Vagina (tissue), 2 donors: ENCODE data around the gene DNAAF1. TPM values are rescaled to one million over a fixed set of nuclear protein-coding genes. Genes with fewer than 3 reads are reported as not detected.

Source experiments
- DNase-seq, 2 donors: peaks; one replicate each; pipeline ENCODE4 v3.0.0-alpha.2; 2017; ENCODE audit errors: extremely low spot score in 2 of 2
- H3K27ac ChIP-seq: fragments of 200-600 bp; sonication (generic); one replicate; pipeline ENCODE4 v1.5.1; 2019
- H3K27me3 ChIP-seq: fragments of 200-600 bp; sonication (generic); one replicate; pipeline ENCODE4 v1.5.1; 2019
- H3K36me3 ChIP-seq, 2 donors: fragments of 200-600 bp; sonication (generic); one replicate each; pipeline ENCODE4 v1.5.1; 2017 to 2019
- H3K4me1 ChIP-seq: fragments of 200-600 bp; sonication (generic); one replicate; pipeline ENCODE4 v1.5.1; 2019
- H3K4me3 ChIP-seq, 2 donors: fragments of 200-600 bp; sonication (generic); 1 replicate in 1 of 2; 2 replicates in 1 of 2; pipeline ENCODE4 v1.5.1; 2016 to 2019
- H3K9me3 ChIP-seq: fragments of 200-600 bp; sonication (generic); one replicate; pipeline ENCODE4 v1.5.1; 2019
- POLR2A ChIP-seq, 2 donors: fragments of 450-650 bp; IDR thresholded peaks; one replicate each; pipeline ENCODE4 v1.6.1; 2017; ENCODE audit warnings: antibody characterized with exemption in 2 of 2, mild to moderate bottlenecking in 2 of 2, moderate library complexity in 2 of 2
- POLR2AphosphoS5 ChIP-seq, 2 donors: sonication (generic); formaldehyde crosslinking; IDR thresholded peaks; one replicate each; pipeline ENCODE4 v1.9.0; 2017; ENCODE audit warnings: antibody characterized with exemption in 2 of 2, mild to moderate bottlenecking in 2 of 2, low read depth in 1 of 2; ENCODE audit not compliant: insufficient read depth in 1 of 2
- intact Hi-C: fragments of 100-400 bp; cut with DNase I; formaldehyde crosslinking; loops from one replicate; pipeline ENCODE4 v1.15.1; 2023
- total RNA-seq: library from RNA; depleted of rRNA; stranded (reverse); fragments of >200 nt; gene quantifications from one replicate; pipeline ENCODE4 v1.2.3, GENCODE V29; 2016
- TF ChIP-seq, protein P1 (sequence below), 3 experiments: fragments of 450-650 bp in 2 of 3; fragments of 200-600 bp in 1 of 3; sonication (generic) in 1 of 3; IDR thresholded peaks; one replicate each; pipeline ENCODE4 v1.5.1; 2017 to 2019; ENCODE audit warnings: antibody characterized with exemption in 3 of 3, mild to moderate bottlenecking in 2 of 3, moderate library complexity in 2 of 3

The DNAAF1 gene
- total RNA-seq, 1 donor from 2014 or later, result not detected

DNA sequence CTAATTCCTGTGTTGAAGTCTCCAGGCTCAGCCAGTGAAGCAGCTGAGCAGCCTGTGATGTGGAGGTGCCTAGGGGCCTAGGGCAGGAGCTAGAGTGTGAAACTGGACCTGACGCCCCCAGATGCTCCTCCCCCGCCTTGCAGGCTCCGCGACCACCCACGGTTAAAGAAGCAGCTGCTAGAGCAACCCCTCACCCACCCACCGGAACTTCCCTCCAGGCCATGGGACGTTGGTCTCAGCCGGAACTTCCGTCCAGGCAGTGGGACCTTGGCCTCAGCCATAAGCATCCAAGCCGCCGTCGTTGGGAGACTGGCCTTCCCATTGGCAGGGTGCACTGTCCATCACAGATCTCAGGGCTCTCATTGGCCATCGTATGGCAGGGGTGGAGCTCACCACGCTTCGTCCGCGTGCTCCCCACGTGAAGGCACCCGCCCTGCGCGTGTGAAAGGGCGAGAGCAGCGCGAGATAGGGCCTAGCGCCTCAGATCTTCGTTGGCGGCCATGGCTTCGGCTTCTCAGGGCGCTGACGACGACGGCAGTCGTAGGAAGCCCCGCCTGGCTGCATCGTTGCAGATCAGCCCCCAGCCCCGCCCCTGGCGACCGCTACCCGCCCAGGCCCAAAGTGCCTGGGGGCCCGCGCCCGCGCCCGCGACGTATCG lies 45.8 kb downstream of the DNAAF1 start, which contains the start of gene ADAD2:
TSS of gene ADAD2 (plus strand) at position 427 of the 658 bp plus-strand sequence. CDS start at position 501, 74 bp downstream.
- no peaks in the 10 kb centered on the region for H3K27me3 ChIP-seq
- no peaks in the 10 kb centered on the region for H3K9me3 ChIP-seq
- intact Hi-C loops, result no loop called here
- DNase-seq, result no peak
- no peak within 1 kb of the TSS for H3K4me3 ChIP-seq
- peaks cover 17% of the 10 kb centered on the region for H3K4me1 ChIP-seq
- no peaks in the 10 kb centered on the region for H3K36me3 ChIP-seq
- H3K27ac ChIP-seq, result no peak within 1 kb of the TSS
- TF ChIP-seq, protein P1, sequence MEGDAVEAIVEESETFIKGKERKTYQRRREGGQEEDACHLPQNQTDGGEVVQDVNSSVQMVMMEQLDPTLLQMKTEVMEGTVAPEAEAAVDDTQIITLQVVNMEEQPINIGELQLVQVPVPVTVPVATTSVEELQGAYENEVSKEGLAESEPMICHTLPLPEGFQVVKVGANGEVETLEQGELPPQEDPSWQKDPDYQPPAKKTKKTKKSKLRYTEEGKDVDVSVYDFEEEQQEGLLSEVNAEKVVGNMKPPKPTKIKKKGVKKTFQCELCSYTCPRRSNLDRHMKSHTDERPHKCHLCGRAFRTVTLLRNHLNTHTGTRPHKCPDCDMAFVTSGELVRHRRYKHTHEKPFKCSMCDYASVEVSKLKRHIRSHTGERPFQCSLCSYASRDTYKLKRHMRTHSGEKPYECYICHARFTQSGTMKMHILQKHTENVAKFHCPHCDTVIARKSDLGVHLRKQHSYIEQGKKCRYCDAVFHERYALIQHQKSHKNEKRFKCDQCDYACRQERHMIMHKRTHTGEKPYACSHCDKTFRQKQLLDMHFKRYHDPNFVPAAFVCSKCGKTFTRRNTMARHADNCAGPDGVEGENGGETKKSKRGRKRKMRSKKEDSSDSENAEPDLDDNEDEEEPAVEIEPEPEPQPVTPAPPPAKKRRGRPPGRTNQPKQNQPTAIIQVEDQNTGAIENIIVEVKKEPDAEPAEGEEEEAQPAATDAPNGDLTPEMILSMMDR (IDR thresholded peaks at IDR 0.05), result no peak
- TF ChIP-seq POLR2A (IDR thresholded peaks at IDR 0.05), result no peak
- no peak for TF ChIP-seq POLR2AphosphoS5 (IDR thresholded peaks at IDR 0.05; ENCODE audit: insufficient read depth in 1 of 2, low read depth in 1 of 2)

DNA sequence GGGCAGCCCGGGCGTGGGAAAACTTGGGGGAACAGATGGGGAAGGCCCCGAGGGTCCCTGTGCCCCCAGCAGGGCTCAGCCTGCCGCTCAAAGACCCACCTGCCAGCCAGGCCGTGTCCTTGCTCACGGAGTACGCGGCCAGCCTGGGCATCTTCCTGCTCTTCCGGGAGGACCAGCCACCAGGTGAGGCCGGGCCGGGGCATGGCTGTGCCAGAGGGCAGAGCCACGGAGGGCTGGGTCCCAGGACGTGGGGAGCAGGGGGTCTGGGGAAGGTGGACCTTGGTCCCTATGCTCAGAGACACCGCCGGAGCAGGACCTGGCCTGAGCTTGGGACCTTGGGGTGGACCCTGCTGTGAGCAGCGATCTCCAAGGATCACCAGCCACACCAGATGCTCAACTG lies 46.4 kb downstream of the DNAAF1 start:
- Histone ChIP-seq H3K4me1 (peaks cover 14% of the 10 kb centered on the region), H3K27me3 (no peaks in the 10 kb centered on the region), H3K4me3 (no peak overlapping the region), H3K27ac (no peak overlapping the region), H3K9me3 (no peaks in the 10 kb centered on the region), H3K36me3 (no peaks in the 10 kb centered on the region)
- no peak for TF ChIP-seq POLR2A (IDR thresholded peaks at IDR 0.05)
- TF ChIP-seq, protein P1 (IDR thresholded peaks at IDR 0.05), result no peak
- no peak for TF ChIP-seq POLR2AphosphoS5 (IDR thresholded peaks at IDR 0.05; ENCODE audit: insufficient read depth in 1 of 2, low read depth in 1 of 2)
- intact Hi-C loops, result no loop called here
- DNase-seq, result no peak

DNA sequence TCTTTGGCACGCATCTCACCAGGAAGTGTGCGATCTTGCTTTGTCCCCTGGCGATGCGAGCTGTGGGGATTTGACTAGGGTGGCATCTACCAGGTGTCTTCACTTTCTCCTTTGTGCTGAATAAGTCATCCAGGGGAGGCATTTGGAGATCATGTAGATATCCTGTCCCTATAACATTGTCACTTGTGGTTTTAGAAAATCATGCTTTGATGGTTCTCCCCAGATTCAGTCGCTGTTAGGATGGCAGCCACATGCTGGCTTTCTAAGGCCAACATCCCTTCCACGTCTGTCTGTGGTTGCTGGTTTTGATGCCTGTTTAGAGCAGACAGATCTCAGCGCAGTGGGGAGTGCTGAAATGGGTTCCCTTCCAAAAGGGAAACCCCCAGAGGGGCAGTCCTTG lies 48.4 kb downstream of the DNAAF1 start:
- Histone ChIP-seq H3K4me1 (peaks cover 19% of the 10 kb centered on the region), H3K4me3 (no peak overlapping the region), H3K27me3 (no peaks in the 10 kb centered on the region), H3K27ac (no peak overlapping the region), H3K9me3 (no peaks in the 10 kb centered on the region), H3K36me3 (no peaks in the 10 kb centered on the region)
- intact Hi-C loops, result no loop called here
- DNase-seq, result no peak
- TF ChIP-seq, protein P1 (IDR thresholded peaks at IDR 0.05), result no peak
- TF ChIP-seq POLR2A (IDR thresholded peaks at IDR 0.05) (no peak), POLR2AphosphoS5 (IDR thresholded peaks at IDR 0.05; ENCODE audit: insufficient read depth in 1 of 2, low read depth in 1 of 2) (no peak)

DNA sequence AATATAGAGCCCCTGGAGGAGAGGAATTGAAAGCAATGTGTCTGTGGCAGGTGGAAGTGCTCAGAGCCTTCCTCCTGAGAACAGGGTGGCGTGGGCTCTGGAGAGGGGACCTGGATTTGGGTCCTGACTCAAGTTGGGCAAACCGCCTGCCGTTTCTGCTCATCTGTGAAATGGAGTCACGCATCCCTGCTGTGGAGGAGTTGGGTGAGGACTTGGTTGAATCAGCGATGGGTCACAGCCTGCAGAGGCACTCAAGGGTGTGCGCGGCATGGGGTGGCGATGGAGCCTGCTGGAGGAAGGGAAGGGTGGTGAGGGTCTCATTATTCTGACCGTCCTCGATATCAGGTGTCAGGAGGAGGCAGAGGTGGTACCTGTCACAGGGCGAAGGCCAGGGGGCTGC lies 48.9 kb downstream of the DNAAF1 start:
- intact Hi-C loops, result no loop called here
- Histone ChIP-seq H3K36me3 (no peaks in the 10 kb centered on the region), H3K9me3 (no peaks in the 10 kb centered on the region), H3K4me3 (no peak overlapping the region), H3K27ac (no peak overlapping the region), H3K4me1 (peaks cover 25% of the 10 kb centered on the region), H3K27me3 (no peaks in the 10 kb centered on the region)
- TF ChIP-seq POLR2A (IDR thresholded peaks at IDR 0.05), result no peak
- TF ChIP-seq, protein P1 (IDR thresholded peaks at IDR 0.05), result no peak
- no peak for TF ChIP-seq POLR2AphosphoS5 (IDR thresholded peaks at IDR 0.05; ENCODE audit: insufficient read depth in 1 of 2, low read depth in 1 of 2)
- no peak for DNase-seq

DNA sequence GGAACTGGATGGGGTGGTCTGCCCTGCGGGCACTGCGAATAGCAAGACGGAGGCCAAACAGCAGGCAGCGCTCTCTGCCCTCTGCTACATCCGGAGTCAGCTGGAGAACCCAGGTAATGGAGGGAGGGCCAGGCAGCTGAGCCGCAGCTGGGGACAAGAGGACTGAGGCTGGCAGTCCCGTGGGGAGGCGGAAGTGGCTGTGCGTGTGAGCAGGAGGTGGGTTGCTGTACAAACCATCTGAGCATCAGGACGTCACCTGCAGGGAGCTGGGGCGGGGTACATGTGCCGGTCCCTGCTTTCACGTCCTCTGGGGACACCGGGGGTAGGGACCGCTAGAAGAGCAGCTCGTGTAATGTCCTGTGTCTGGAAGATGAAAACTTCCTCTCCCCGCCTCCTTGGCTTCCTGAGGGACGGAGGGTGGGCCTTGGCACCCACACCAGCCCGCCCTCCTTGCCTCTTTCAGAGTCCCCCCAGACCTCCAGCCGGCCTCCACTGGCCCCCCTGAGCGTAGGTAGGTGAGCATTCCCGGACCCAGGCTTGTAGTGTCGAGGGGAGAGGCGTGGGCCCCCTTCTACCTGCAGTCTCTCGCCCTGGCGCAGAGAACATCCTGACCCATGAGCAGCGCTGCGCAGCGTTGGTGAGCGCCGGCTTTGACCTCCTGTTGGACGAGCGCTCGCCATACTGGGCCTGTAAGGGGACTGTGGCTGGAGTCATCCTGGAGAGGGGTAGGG lies 49.5 kb downstream of the DNAAF1 start:
- intact Hi-C loops, result no loop called here
- H3K27ac ChIP-seq, result no peak overlapping the region
- H3K27me3 ChIP-seq, result no peaks in the 10 kb centered on the region
- H3K36me3 ChIP-seq, result no peaks in the 10 kb centered on the region
- no peaks in the 10 kb centered on the region for H3K9me3 ChIP-seq
- no peak for DNase-seq
- no peak overlapping the region for H3K4me3 ChIP-seq
- peaks cover 30% of the 10 kb centered on the region for H3K4me1 ChIP-seq
- TF ChIP-seq, protein P1 (IDR thresholded peaks at IDR 0.05), result no peak
- TF ChIP-seq POLR2A (IDR thresholded peaks at IDR 0.05), result no peak
- TF ChIP-seq POLR2AphosphoS5 (IDR thresholded peaks at IDR 0.05; ENCODE audit: insufficient read depth in 1 of 2, low read depth in 1 of 2), result no peak
